K562 (cell line): Measurements from ENCODE around the gene CUTA. TPM values are rescaled to one million over a fixed set of nuclear protein-coding genes. Genes with fewer than 3 reads are reported as not detected.

ENCODE experiments used
- FOXA1 ChIP-seq: fragments of 450-650 bp; IDR thresholded peaks from 2 replicates; pipeline ENCODE4 v1.6.1; 2016; ENCODE audit warnings: mild to moderate bottlenecking, borderline replicate concordance
- GABPB2 ChIP-seq: fragments of 250-450 bp; sonication (Bioruptor Pico); conservative IDR thresholded peaks from 2 replicates; pipeline ENCODE4 v1.5.1; 2021; ENCODE audit warnings: mild to moderate bottlenecking
- HOXB6 ChIP-seq: fragments of 250-450 bp; sonication (Bioruptor Pico); IDR thresholded peaks from 2 replicates; pipeline ENCODE4 v1.5.1; 2022; ENCODE audit warnings: mild to moderate bottlenecking, borderline replicate concordance
- polyA plus RNA-seq, 8 experiments: library from polyadenylated mRNA; depleted of rRNA in 4 of 8; stranded (reverse) in 5 of 8; unstranded in 3 of 8; fragments of >200 nt; fragmentation: Nextera tagmentation in 2 of 8; fragmentation: Illumina TruSeq in 1 of 8; extraction: Ambion mirVana in 2 of 8; extraction: Trizol in 1 of 8; gene quantifications; 2 replicates each; pipeline versions ENCODE4 v1.2.1 to v1.2.3, GENCODE V29; 2011 to 2014; ENCODE audit warnings: inconsistent platforms in 1 of 8, missing spikeins in 1 of 8
- total RNA-seq, 7 experiments: library from RNA; depleted of rRNA in 6 of 7; stranded (reverse); fragments of >200 nt in 6 of 7; fragmentation: Illumina TruSeq in 2 of 7; extraction: Trizol in 2 of 7; gene quantifications; 2 replicates each; pipeline versions ENCODE4 v1.2.1 to v1.2.3, GENCODE V29; 2011 to 2021; ENCODE audit warnings: low replicate concordance in 1 of 7
- TF ChIP-seq, protein P1 (sequence below), 2 experiments: fragments of 450-650 bp in 1 of 2; IDR thresholded peaks; 2 replicates each; pipeline ENCODE4 v1.6.1; 2011 to 2017; ENCODE audit warnings: low read depth in 2 of 2, antibody characterized with exemption in 1 of 2, borderline replicate concordance in 1 of 2, low read length in 1 of 2, mild to moderate bottlenecking in 1 of 2, mixed read lengths in 1 of 2; ENCODE audit not compliant: control insufficient read depth in 1 of 2
- TF ChIP-seq, protein P2 (sequence below): fragments of 250-450 bp; sonication (Bioruptor Pico); IDR thresholded peaks from 2 replicates; pipeline ENCODE4 v1.4.0; 2020; ENCODE audit warnings: borderline replicate concordance
- TF ChIP-seq, protein P3 (sequence below): fragments of 450-650 bp; conservative IDR thresholded peaks from 2 replicates; pipeline ENCODE4 v1.6.1; 2016; ENCODE audit warnings: missing genetic modification characterization, low read depth, mild to moderate bottlenecking, missing compliant biosample characterization, moderate library complexity
- TF ChIP-seq, protein P4 (sequence below): fragments of 450-650 bp; IDR thresholded peaks from 2 replicates; pipeline ENCODE4 v1.6.1; 2014; ENCODE audit warnings: low read depth, mild to moderate bottlenecking, moderate library complexity, borderline replicate concordance
- TF ChIP-seq, protein P5 (sequence below): sonication (generic); formaldehyde crosslinking; IDR thresholded peaks from 2 replicates; pipeline ENCODE4 v1.4.0; 2020; ENCODE audit warnings: mild to moderate bottlenecking, missing genetic modification reagents

CUTA gene
- total and polyA plus RNA-seq, 9 of the 15 experiments (the other 6 are each of a cell fraction or from before 2014, with no cell fraction given) = 166 to 682 (median 310) TPM

DNA sequence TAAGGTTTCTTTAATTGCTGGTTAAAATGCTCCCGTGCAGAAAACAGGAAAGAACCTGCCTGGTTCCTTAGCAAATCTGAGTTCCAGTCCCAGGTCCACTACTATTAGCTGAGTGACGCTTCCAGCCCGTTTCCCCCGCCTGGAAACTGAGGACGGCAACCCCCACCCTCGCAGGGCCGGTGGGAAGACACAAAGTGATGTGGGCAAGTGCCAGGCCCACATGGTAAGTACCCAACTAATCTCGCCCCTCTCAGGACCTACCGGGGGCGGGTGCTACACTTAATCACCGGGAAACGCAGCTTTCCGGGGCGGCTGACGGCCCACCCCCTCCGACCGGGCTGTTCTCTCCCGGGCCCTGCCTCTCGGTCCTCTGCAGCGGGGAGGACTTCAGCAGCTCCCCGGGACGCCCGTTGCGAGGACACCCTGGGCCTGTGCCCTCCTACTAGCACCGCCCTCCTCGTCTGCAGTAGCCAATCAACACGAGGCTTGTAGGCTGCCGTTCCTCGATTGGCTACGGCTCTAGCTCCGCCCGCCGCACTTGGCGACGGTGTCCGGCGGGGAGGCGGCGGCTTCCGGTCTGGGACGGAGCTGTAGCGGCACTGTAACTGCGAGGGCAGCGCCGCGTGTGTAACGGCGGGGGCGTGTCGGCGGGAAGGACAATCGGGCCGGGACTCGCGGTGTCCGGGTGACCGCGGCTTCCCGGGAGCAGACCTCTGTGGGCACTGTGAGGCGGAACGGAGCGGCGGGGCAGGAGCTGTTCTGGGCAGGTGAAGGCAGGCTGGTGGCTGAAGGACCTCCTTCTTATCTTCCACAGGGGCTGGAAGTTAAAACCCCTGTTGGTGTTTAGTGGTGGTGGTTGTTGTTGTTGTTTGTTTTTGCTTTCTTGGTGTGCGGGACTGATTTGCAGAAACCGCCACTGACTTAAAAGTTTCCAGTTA lies 36.4 kb upstream of the CUTA start, which contains the start of gene ZBTB9 (continued):
- TF ChIP-seq, protein P1, sequence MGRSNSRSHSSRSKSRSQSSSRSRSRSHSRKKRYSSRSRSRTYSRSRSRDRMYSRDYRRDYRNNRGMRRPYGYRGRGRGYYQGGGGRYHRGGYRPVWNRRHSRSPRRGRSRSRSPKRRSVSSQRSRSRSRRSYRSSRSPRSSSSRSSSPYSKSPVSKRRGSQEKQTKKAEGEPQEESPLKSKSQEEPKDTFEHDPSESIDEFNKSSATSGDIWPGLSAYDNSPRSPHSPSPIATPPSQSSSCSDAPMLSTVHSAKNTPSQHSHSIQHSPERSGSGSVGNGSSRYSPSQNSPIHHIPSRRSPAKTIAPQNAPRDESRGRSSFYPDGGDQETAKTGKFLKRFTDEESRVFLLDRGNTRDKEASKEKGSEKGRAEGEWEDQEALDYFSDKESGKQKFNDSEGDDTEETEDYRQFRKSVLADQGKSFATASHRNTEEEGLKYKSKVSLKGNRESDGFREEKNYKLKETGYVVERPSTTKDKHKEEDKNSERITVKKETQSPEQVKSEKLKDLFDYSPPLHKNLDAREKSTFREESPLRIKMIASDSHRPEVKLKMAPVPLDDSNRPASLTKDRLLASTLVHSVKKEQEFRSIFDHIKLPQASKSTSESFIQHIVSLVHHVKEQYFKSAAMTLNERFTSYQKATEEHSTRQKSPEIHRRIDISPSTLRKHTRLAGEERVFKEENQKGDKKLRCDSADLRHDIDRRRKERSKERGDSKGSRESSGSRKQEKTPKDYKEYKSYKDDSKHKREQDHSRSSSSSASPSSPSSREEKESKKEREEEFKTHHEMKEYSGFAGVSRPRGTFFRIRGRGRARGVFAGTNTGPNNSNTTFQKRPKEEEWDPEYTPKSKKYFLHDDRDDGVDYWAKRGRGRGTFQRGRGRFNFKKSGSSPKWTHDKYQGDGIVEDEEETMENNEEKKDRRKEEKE (IDR thresholded peaks at IDR 0.05; ENCODE audit: borderline replicate concordance in 1 of 2, control insufficient read depth in 1 of 2, low read depth in 2 of 2, low read length in 1 of 2) = no peak
- TF ChIP-seq GABPB2 (CRISPR knock-in tag) (no peak), FOXA1 (no peak), HOXB6 (CRISPR knock-in tag) (no peak)
- TF ChIP-seq, protein P2, sequence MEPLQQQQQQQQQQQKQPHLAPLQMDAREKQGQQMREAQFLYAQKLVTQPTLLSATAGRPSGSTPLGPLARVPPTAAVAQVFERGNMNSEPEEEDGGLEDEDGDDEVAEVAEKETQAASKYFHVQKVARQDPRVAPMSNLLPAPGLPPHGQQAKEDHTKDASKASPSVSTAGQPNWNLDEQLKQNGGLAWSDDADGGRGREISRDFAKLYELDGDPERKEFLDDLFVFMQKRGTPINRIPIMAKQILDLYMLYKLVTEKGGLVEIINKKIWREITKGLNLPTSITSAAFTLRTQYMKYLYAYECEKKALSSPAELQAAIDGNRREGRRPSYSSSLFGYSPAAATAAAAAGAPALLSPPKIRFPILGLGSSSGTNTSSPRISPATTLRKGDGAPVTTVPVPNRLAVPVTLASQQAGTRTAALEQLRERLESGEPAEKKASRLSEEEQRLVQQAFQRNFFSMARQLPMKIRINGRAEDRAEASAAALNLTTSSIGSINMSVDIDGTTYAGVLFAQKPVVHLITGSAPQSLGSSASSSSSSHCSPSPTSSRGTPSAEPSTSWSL (CRISPR knock-in tag) = no peak
- TF ChIP-seq, protein P3, sequence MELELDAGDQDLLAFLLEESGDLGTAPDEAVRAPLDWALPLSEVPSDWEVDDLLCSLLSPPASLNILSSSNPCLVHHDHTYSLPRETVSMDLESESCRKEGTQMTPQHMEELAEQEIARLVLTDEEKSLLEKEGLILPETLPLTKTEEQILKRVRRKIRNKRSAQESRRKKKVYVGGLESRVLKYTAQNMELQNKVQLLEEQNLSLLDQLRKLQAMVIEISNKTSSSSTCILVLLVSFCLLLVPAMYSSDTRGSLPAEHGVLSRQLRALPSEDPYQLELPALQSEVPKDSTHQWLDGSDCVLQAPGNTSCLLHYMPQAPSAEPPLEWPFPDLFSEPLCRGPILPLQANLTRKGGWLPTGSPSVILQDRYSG (tag) = no peak
- TF ChIP-seq, protein P4, sequence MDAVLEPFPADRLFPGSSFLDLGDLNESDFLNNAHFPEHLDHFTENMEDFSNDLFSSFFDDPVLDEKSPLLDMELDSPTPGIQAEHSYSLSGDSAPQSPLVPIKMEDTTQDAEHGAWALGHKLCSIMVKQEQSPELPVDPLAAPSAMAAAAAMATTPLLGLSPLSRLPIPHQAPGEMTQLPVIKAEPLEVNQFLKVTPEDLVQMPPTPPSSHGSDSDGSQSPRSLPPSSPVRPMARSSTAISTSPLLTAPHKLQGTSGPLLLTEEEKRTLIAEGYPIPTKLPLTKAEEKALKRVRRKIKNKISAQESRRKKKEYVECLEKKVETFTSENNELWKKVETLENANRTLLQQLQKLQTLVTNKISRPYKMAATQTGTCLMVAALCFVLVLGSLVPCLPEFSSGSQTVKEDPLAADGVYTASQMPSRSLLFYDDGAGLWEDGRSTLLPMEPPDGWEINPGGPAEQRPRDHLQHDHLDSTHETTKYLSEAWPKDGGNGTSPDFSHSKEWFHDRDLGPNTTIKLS = peak; percentile 81
- TF ChIP-seq, protein P5, sequence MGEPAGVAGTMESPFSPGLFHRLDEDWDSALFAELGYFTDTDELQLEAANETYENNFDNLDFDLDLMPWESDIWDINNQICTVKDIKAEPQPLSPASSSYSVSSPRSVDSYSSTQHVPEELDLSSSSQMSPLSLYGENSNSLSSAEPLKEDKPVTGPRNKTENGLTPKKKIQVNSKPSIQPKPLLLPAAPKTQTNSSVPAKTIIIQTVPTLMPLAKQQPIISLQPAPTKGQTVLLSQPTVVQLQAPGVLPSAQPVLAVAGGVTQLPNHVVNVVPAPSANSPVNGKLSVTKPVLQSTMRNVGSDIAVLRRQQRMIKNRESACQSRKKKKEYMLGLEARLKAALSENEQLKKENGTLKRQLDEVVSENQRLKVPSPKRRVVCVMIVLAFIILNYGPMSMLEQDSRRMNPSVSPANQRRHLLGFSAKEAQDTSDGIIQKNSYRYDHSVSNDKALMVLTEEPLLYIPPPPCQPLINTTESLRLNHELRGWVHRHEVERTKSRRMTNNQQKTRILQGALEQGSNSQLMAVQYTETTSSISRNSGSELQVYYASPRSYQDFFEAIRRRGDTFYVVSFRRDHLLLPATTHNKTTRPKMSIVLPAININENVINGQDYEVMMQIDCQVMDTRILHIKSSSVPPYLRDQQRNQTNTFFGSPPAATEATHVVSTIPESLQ (CRISPR knock-in tag) = peak; percentile 97; the same call in 1 of the 2 replicates
